GM06990 (cell line): ENCODE results near the gene SLC22A3.
"Not testable (repeated sequence)": the region's sequence is repeated elsewhere in the genome, so short reads cannot be mapped to it uniquely, and the experiment has no call there.

Experiments used
- DNase-seq: peaks from one replicate; pipeline ENCODE4 v3.0.0-alpha.2; 2011; ENCODE audit not compliant: insufficient read length; ENCODE audit errors: extremely low read depth
- H3K27me3 ChIP-seq: replicated peaks from 2 replicates; pipeline ENCODE4 v1.6.0; 2011; ENCODE audit warnings: low read length; ENCODE audit not compliant: control insufficient read depth, insufficient read depth
- H3K36me3 ChIP-seq: 2 replicates; pipeline ENCODE4 v1.5.1; 2011; ENCODE audit warnings: low read length; ENCODE audit not compliant: control insufficient read depth, insufficient read depth
- H3K4me3 ChIP-seq: replicated peaks from 2 replicates; pipeline ENCODE4 v1.5.1; 2011; ENCODE audit warnings: low read depth, mild to moderate bottlenecking, control low read depth, low read length
- TF ChIP-seq, protein P1 (sequence below): IDR thresholded peaks from 2 replicates; pipeline ENCODE4 v1.5.1; 2011; ENCODE audit warnings: low read length, control low read depth, mild to moderate bottlenecking, inconsistent platforms; ENCODE audit not compliant: insufficient read depth, poor library complexity, severe bottlenecking

Gene SLC22A3

DNA sequence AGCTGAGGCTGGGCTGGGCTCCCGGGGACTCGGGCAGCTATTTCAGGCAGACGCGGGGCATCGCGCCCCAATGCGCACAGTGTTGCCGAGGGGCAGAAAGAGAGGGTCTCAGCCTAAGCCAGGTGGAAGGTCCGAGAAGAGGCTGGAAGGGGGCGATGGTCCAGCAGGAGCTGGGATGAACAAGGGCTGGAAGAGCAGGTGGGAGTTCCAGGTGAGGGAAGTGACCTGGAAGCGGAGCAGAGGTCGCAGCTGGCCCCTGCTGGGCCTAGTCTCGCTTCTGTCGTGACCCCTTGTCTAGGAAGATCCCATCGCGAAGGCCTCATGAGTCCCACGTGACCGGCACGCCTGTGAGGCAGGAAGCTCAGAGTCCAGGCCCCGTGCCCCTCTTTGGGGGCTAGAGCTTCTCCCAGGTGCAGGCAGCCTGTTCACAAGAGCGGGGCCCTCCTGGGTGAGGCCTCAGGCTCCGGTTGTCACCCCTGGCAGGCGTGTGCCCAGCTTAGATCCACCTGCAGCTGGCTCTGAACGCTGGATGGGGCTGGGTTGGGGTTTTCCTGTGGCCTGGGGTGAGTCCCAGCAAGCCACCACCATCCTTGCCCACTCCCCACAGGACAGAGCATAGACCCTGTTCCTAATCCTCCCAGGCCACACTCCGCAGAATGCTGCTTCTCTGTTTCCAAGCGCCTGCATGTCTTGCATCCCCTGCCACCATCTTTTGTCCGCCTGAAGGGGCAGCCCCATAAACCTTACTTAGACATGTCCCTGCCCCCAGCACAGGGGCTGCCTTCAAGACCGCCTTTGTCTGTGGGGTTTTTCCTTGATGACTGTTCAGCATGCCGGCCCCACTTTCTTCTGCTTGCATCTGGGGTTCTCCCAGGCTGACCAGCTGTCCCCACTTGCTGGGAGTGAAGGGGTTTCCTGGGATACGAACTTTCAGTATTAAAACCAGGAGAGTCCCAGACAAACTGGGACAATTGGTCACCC, 15.1 kb downstream of the SLC22A3 start:
- no peaks in the 10 kb centered on the region for H3K36me3 ChIP-seq
- TF ChIP-seq, protein P1, sequence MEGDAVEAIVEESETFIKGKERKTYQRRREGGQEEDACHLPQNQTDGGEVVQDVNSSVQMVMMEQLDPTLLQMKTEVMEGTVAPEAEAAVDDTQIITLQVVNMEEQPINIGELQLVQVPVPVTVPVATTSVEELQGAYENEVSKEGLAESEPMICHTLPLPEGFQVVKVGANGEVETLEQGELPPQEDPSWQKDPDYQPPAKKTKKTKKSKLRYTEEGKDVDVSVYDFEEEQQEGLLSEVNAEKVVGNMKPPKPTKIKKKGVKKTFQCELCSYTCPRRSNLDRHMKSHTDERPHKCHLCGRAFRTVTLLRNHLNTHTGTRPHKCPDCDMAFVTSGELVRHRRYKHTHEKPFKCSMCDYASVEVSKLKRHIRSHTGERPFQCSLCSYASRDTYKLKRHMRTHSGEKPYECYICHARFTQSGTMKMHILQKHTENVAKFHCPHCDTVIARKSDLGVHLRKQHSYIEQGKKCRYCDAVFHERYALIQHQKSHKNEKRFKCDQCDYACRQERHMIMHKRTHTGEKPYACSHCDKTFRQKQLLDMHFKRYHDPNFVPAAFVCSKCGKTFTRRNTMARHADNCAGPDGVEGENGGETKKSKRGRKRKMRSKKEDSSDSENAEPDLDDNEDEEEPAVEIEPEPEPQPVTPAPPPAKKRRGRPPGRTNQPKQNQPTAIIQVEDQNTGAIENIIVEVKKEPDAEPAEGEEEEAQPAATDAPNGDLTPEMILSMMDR: no peak
- DNase-seq: no peak
- no peaks in the 10 kb centered on the region for H3K27me3 ChIP-seq
- no peak overlapping the region for H3K4me3 ChIP-seq

DNA sequence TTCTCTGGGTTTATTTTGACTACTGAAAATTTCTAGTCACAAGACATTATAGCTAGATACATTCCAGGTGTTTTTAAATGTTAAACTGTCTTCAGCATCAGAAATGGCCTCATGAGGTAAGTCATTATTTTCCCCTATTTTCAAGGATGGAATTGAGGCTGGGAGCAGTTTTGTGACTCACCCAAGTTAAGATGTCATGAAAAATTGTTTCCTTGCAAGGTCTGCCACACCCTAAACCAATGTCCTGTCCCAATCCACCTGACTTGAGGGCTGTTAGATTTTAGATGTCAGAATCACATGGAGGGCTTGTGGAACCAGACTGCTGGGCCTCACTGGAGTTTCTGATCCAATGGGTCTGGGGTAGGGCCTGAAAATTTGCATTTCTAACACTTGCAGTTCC, 16.9 kb downstream of the SLC22A3 start:
- no peaks in the 10 kb centered on the region for H3K36me3 ChIP-seq
- no peaks in the 10 kb centered on the region for H3K27me3 ChIP-seq
- DNase-seq: no peak
- TF ChIP-seq, protein P1: no peak
- no peak overlapping the region for H3K4me3 ChIP-seq

DNA sequence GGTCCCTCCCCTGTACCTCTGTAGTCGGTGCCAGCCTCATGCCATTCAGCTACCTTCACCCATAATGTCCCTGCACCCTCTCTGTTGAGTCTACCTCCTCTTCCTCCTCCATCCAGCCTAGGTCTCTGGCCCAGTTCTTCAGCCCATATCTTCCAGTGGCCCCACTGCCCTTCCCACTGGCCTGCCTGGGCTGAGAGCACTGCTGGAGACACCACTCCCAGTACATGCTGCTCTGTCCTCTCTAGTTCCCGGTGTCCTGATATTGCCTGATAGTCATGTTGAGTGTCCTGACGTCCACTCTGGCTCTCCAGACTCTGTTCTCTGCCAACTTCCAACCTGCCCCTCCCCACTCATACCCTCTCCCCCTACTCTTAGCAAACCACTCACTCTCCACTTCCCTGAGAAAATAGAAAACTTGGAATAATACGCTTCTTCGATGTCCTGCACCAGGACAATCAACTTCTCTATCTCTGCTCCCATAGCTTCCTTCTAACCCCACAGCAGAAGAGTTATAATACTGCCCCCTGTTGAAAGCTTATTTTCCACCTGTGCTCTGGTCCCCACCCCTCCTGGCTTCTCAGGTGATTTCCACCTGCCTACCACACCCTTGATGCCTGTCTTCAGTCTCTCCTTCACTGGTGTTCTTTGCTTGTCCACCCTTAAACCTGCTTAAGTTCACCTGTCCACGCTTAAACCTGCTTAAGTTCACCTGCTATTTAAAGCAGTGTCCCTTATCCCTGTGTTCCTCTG, 19.8 kb downstream of the SLC22A3 start:
- no peak for DNase-seq
- no peaks in the 10 kb centered on the region for H3K27me3 ChIP-seq
- H3K4me3 ChIP-seq: no peak overlapping the region
- H3K36me3 ChIP-seq: no peaks in the 10 kb centered on the region
- TF ChIP-seq, protein P1: no peak

DNA sequence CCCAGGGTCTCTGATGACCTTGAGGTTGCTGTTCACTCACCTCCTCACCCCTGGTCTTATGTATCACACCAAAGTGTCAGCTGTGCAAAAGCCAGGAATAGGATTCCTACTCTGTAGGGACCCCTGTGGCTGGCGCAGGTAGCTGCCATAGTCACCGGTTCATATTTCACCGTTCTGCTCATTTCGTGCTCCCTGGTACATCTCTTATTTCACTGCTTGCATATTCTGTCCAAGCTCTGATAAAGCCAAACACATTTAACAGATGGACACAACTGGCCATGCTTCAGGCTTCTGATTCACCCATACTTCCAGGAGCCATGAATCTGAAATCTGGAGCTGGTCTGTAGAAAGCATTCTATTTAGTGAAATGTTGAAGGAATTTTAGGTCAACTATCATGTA, 20.5 kb downstream of the SLC22A3 start:
- H3K4me3 ChIP-seq: no peak overlapping the region
- no peaks in the 10 kb centered on the region for H3K27me3 ChIP-seq
- DNase-seq: no peak
- TF ChIP-seq, protein P1: no peak
- no peaks in the 10 kb centered on the region for H3K36me3 ChIP-seq

DNA sequence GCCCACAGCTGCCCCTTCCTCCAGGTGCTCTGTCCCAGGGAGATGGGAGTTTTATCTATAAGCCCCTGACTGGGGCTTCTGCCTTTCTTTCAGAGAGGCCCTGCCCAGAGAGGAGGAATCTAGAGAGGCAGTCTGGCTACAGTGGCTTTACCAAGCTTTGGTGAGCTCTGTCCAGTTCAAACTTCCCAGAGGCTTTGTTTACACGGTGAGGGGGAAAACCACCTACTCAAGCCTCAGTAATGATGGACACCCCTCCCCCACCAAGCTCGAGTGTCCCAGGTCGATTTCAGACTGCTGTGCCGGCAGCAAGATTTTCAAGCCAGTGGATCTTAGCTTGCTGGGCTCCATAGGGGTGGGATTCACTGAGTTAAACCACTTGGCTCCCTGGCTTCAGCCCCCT, 25.4 kb downstream of the SLC22A3 start:
- not testable (repeated sequence) for H3K27me3 ChIP-seq, H3K36me3 ChIP-seq, H3K4me3 ChIP-seq, DNase-seq

DNA sequence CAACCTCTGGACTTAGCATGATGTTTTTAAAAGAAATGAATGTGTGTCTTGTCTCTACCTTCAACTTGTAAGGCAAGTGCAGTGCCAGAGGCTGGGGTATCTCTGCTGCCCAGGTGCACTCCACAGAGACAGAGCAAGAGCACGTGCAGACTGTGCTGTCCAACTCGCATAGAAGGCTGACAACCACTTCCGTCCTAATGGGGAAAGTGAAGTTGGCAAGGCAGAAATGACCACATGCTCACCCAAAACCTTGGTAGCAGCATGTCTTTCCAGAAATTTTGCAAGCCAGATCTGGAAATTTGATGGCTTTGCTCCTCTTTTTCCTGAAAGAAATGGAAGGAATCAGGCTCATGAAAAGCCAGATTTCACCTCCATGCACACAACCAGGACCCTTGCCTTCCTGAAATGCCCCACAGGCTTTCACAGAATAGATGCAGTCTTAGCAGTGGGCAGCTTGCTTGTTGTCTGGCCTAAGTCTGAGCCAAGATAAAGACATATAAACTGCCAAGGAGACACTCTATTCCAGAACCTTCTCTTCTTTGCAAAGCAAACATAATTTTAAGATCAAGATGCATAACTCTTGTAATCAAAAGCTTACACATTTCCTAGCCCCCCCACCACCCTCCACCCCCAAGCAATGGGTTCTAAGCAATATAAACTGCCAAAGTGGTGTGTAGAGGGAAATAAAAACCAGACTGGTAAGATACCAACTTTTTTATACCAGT, 26.8 kb downstream of the SLC22A3 start:
- TF ChIP-seq, protein P1: no peak
- Histone ChIP-seq H3K27me3 (no peaks in the 10 kb centered on the region), H3K4me3 (no peak overlapping the region), H3K36me3 (no peaks in the 10 kb centered on the region)
- no peak for DNase-seq
